Measurements from ENCODE around the gene ACP2. TPM values are rescaled to one million over a fixed set of nuclear protein-coding genes. Genes with fewer than 3 reads are reported as not detected.

The ACP2 gene
- total and polyA plus RNA-seq, 2 donors (not counting 1 experiment from before 2014, with no cell fraction given): 16.3 to 29.5 TPM

- no peaks in the 10 kb centered on the region for H3K27me3 ChIP-seq (replicated peaks in 1 of 4; ENCODE audit: control extremely low read depth in 1 of 4, control insufficient read depth in 3 of 4, insufficient read depth in 4 of 4, low read length in 3 of 4)
- POLR2A ChIA-PET: interaction anchor here (0.9 to 1.9 kb wide), 2 partner anchors 20 to 53 kb away, joined by 3 to 8 read pairs; partner anchors contain the start of genes ACP2 and DDB2
- peak overlapping the region; percentile 96 for H2AFZ ChIP-seq (ENCODE audit: insufficient read depth, low read depth, low read length, poor library complexity, severe bottlenecking)
- peaks cover 47 to 48% of the 10 kb centered on the region in 2 donors for H3K4me1 ChIP-seq (ENCODE audit: control insufficient read depth in 2 of 2, insufficient read depth in 2 of 2, low read length in 2 of 2)
- intact Hi-C loops (cut with micrococcal nuclease): loop anchor here (1.0 to 5.0 kb wide), 10 partner anchors 20 to 568 kb away; partner anchors contain the start of genes ACP2, ARHGAP1, CKAP5 and DDB2
- H4K20me1 ChIP-seq (ENCODE audit: control insufficient read depth, insufficient read depth, low read length, poor library complexity, severe bottlenecking): peaks cover 27% of the 10 kb centered on the region
- H3K9me3 ChIP-seq (ENCODE audit: control extremely low read depth in 1 of 3, control insufficient read depth in 2 of 3, insufficient read depth in 1 of 3, low read length in 2 of 3): no peaks in the 10 kb centered on the region
- DNase-seq: peak; percentile 21
- Mint-ChIP-seq H3K27ac (peak overlapping the region; percentile 94), H3K4me3 (peak overlapping the region; percentile 89), H3K27me3 (no peaks in the 10 kb centered on the region), H3K4me1 (peaks cover 51% of the 10 kb centered on the region), H3K9me3 (ENCODE audit: insufficient read depth) (no peaks in the 10 kb centered on the region)
- CTCF ChIA-PET: interaction anchor here (0.6 kb wide), 1 partner anchor 9 kb away, joined by 3 read pairs; no protein-coding TSS in a partner anchor
- H3K4me3 ChIP-seq (ENCODE audit: control extremely low read depth in 1 of 5, extremely low read depth in 1 of 5, insufficient read depth in 1 of 5, low read depth in 2 of 5, low read length in 4 of 5): peak overlapping the region; percentile 58 to 89 (median 84)
- WGBS (ENCODE audit: insufficient coverage): 41% methylated on average over 13 of the region's 13 CpGs
- no peak for TF ChIP-seq CTCF (IDR thresholded peaks at IDR 0.05)
- no peak for TF ChIP-seq EZH2 (IDR thresholded peaks at IDR 0.05; ENCODE audit: borderline replicate concordance, insufficient read depth, low read depth, low read length, poor library complexity, severe bottlenecking)
- H3K79me2 ChIP-seq (ENCODE audit: control insufficient read depth, insufficient read depth, low read length): peaks cover 33% of the 10 kb centered on the region
- H3K27ac ChIP-seq (ENCODE audit: low read length in 2 of 2): peak overlapping the region; percentile 90 to 92
- H3K4me2 ChIP-seq (replicated peaks; ENCODE audit: low read depth, low read length, poor library complexity, severe bottlenecking): peak overlapping the region; percentile 94
- no peak for ATAC-seq (ENCODE audit: low read depth)
- peaks cover 0 to under 1% of the 10 kb centered on the region in 2 experiments for H3K36me3 ChIP-seq (replicated peaks in 1 of 2; ENCODE audit: control extremely low read depth in 1 of 2, control insufficient read depth in 1 of 2, extremely low read depth in 1 of 2, insufficient read depth in 2 of 2, low read length in 1 of 2)
- H3K9ac ChIP-seq (ENCODE audit: low read length): peak overlapping the region; percentile 81
These were observed 19.9 kb upstream of the ACP2 start for GRCh38 chr11:47268448-47269001.

- CTCF ChIA-PET: interaction anchor here (0.6 kb wide), 1 partner anchor 9 kb away, joined by 3 read pairs; no protein-coding TSS in a partner anchor
- ATAC-seq (ENCODE audit: low read depth): no peak
- H3K4me1 Mint-ChIP-seq: peaks cover 47% of the 10 kb centered on the region
These were observed 19.3 kb upstream of the ACP2 start for GRCh38 chr11:47267876-47268275.

More at GRCh38 chr11:47267876-47268275, 19.3 kb upstream of the ACP2 start:
- peaks cover 44 to 45% of the 10 kb centered on the region in 2 donors for H3K4me1 ChIP-seq (ENCODE audit: control insufficient read depth in 2 of 2, insufficient read depth in 2 of 2, low read length in 2 of 2)
- no peaks in the 10 kb centered on the region for H3K36me3 ChIP-seq (replicated peaks in 1 of 2; ENCODE audit: control extremely low read depth in 1 of 2, control insufficient read depth in 1 of 2, extremely low read depth in 1 of 2, insufficient read depth in 2 of 2, low read length in 1 of 2)
- H3K79me2 ChIP-seq (ENCODE audit: control insufficient read depth, insufficient read depth, low read length): peaks cover 26% of the 10 kb centered on the region
- H3K4me2 ChIP-seq (replicated peaks; ENCODE audit: low read depth, low read length, poor library complexity, severe bottlenecking): no peak overlapping the region
- POLR2A ChIA-PET: interaction anchor here (0.9 to 1.9 kb wide), 2 partner anchors 19 to 53 kb away, joined by 3 to 8 read pairs; partner anchors contain the start of genes ACP2 and DDB2
- DNase-seq: no peak
- H4K20me1 ChIP-seq (ENCODE audit: control insufficient read depth, insufficient read depth, low read length, poor library complexity, severe bottlenecking): peaks cover 24% of the 10 kb centered on the region
- intact Hi-C loops (cut with micrococcal nuclease): loop anchor here (2.0 to 5.0 kb wide), 3 partner anchors 111 to 421 kb away; partner anchors contain the start of genes CKAP5, KBTBD4, NDUFS3 and SPI1
- H3K9me3 ChIP-seq (ENCODE audit: control extremely low read depth in 1 of 3, control insufficient read depth in 2 of 3, insufficient read depth in 1 of 3, low read length in 2 of 3): no peaks in the 10 kb centered on the region
- no peak overlapping the region for H2AFZ ChIP-seq (ENCODE audit: insufficient read depth, low read depth, low read length, poor library complexity, severe bottlenecking)
- no peak overlapping the region for H3K9ac ChIP-seq (ENCODE audit: low read length)
- peak overlapping the region; percentile 94 for H3K27ac Mint-ChIP-seq
- H3K27ac ChIP-seq (ENCODE audit: low read length in 2 of 2): no peak overlapping the region
- WGBS (ENCODE audit: insufficient coverage): 52% methylated on average over 5 of the region's 6 CpGs
- H3K4me3 Mint-ChIP-seq: peak overlapping the region; percentile 89
- no peak overlapping the region for H3K4me3 ChIP-seq (ENCODE audit: control extremely low read depth in 1 of 5, extremely low read depth in 1 of 5, insufficient read depth in 1 of 5, low read depth in 2 of 5, low read length in 4 of 5)
- TF ChIP-seq EZH2 (IDR thresholded peaks at IDR 0.05; ENCODE audit: borderline replicate concordance, insufficient read depth, low read depth, low read length, poor library complexity, severe bottlenecking) (no peak), CTCF (IDR thresholded peaks at IDR 0.05) (no peak)
- no peaks in the 10 kb centered on the region for H3K9me3 Mint-ChIP-seq (ENCODE audit: insufficient read depth)
- no peaks in the 10 kb centered on the region for H3K27me3 Mint-ChIP-seq
- H3K27me3 ChIP-seq (replicated peaks in 1 of 4; ENCODE audit: control extremely low read depth in 1 of 4, control insufficient read depth in 3 of 4, insufficient read depth in 4 of 4, low read length in 3 of 4): no peaks in the 10 kb centered on the region

Data from B cell (primary cell).